A549 treated with dexamethasone at 1 μM for 4 hours (cell line): ENCODE measurements around the gene OIT3. TPM values are rescaled to one million over a fixed set of nuclear protein-coding genes. Genes with fewer than 3 reads are reported as not detected.

ENCODE experiments used
- total RNA-seq: library from RNA; stranded (reverse); fragments of 200-300 nt; extraction: Qiagen RNA extraction; gene quantifications from 5 replicates; pipeline ENCODE4 v1.2.3, GENCODE V29; 2022

The OIT3 gene
- total RNA-seq: 0.04 TPM in 1 of 5 replicates, not detected in the others

GRCh38 chr10:72893136-72893798, at the start of gene OIT3:
Gene OIT3, plus strand, starts transcription at chr10:72893739. Its CDS starts 60 bp downstream, at chr10:72893799.

GRCh38 chr10:72954596-72955554, 61.3 kb downstream of the OIT3 start, which contains the start of gene PLA2G12B:
Gene PLA2G12B, minus strand, starts transcription at chr10:72954806. Its CDS starts 121 bp downstream, at chr10:72954685.

Other genes starting within 250 kb of the OIT3 start
- 25.2 to 31.9 TPM (median 28.3 TPM) in 5 replicates for gene MCU, start 201.6 kb upstream of the OIT3 start, total RNA-seq
- gene PLA2G12B, start 61.1 kb downstream of the OIT3 start, total RNA-seq: not detected in 5 replicates
- 19.5 to 24.6 TPM (median 23.7 TPM) in 5 replicates for gene P4HA1, start 203.1 kb downstream of the OIT3 start, total RNA-seq
- 2.4 to 3.7 TPM (median 2.7 TPM) in 5 replicates for gene NUDT13, start 216.7 kb downstream of the OIT3 start, total RNA-seq